Panc1 (cell line): ENCODE data around the gene INPP4B. TPM values are rescaled to one million over a fixed set of nuclear protein-coding genes. Genes with fewer than 3 reads are reported as not detected.

Experiments
- ATAC-seq: fragments of 200-7000 bp; cut with Tn5 transposase; 2 replicates; pipeline ENCODE4 v1.9.1; 2020; ENCODE audit warnings: mild to moderate bottlenecking, moderate library complexity
- BruUV-seq: library from RNA; stranded (reverse); fragments of 400-500 nt; replicated peaks from 2 replicates; lab custom pipeline; 2021; lab: Mats Ljungman, UMichigan
- CTCF ChIA-PET: fragments of 300-600 bp; sonication (Branson Sonifier 250); formaldehyde crosslinking; loops from one replicate; lab custom pipeline; 2022; ENCODE audit warnings: antibody characterized with exemption; lab: Charles Lee
- POLR2A ChIA-PET: fragments of 300-600 bp; sonication (Branson Sonifier 250); formaldehyde crosslinking; loops from one replicate; lab custom pipeline; 2022; ENCODE audit warnings: antibody characterized with exemption; lab: Charles Lee
- DNase-seq: peaks from one replicate; pipeline ENCODE4 v3.0.0-alpha.2; 2010; ENCODE audit warnings: low read depth, low spot score
- H3K27ac ChIP-seq: 2 replicates; pipeline ENCODE4 v1.5.1; 2011; ENCODE audit warnings: mild to moderate bottlenecking, low read length, inconsistent platforms
- H3K27me3 ChIP-seq: fragments of 200-500 bp; sonication (Bioruptor generic); 2 replicates; pipeline ENCODE4 v1.6.0; 2014; ENCODE audit warnings: low read length, inconsistent platforms; ENCODE audit not compliant: control insufficient read depth, insufficient read depth
- H3K36me3 ChIP-seq: fragments of 200-500 bp; sonication (Bioruptor generic); 2 replicates; pipeline ENCODE4 v1.5.1; 2014; ENCODE audit warnings: inconsistent platforms, mild to moderate bottlenecking, low read length, moderate library complexity; ENCODE audit not compliant: control insufficient read depth, insufficient read depth
- H3K4me1 ChIP-seq: 2 replicates; pipeline ENCODE4 v1.5.1; 2011; ENCODE audit warnings: inconsistent platforms, mild to moderate bottlenecking, low read length, moderate library complexity; ENCODE audit not compliant: control insufficient read depth, insufficient read depth
- H3K4me3 ChIP-seq, 2 experiments: 2 replicates each; pipeline ENCODE4 v1.5.1; 2011 to 2012; ENCODE audit warnings: low read depth in 2 of 2, low read length in 2 of 2, mild to moderate bottlenecking in 2 of 2, inconsistent platforms in 1 of 2, moderate library complexity in 1 of 2
- H3K9me3 ChIP-seq: fragments of 200-500 bp; sonication (Bioruptor generic); 2 replicates; pipeline ENCODE4 v1.5.1; 2014; ENCODE audit warnings: low read depth, mild to moderate bottlenecking, inconsistent platforms, low read length, moderate library complexity; ENCODE audit not compliant: control insufficient read depth, insufficient read depth
- POLR2AphosphoS5 ChIP-seq: IDR thresholded peaks from 2 replicates; pipeline ENCODE4 v1.6.1; 2012; ENCODE audit warnings: mild to moderate bottlenecking, low read depth, low read length, moderate library complexity
- SIN3A ChIP-seq: IDR thresholded peaks from 2 replicates; pipeline ENCODE4 v1.6.1; 2012; ENCODE audit warnings: low read depth, mild to moderate bottlenecking, low read length, moderate library complexity, borderline replicate concordance; ENCODE audit not compliant: insufficient read depth
- TCF7L2 ChIP-seq: IDR thresholded peaks from 2 replicates; pipeline ENCODE4 v1.6.1; 2011; ENCODE audit warnings: mild to moderate bottlenecking, low read depth, low read length, inconsistent platforms
- in situ Hi-C: cut with HindIII; loops from 2 replicates; pipeline ENCODE4 v1.10.0; 2016; ENCODE audit warnings: low sequenced_read_pairs, low pct_unique_long_range_greater_than_20kb
- intact Hi-C: fragments of 100-400 bp; cut with micrococcal nuclease; formaldehyde crosslinking; loops from one replicate; pipeline ENCODE4 v1.10.0; 2022; ENCODE audit not compliant: unreplicated experiment
- total RNA-seq: library from RNA; stranded (reverse); gene quantifications from one replicate; pipeline ENCODE4 v1.2.1, GENCODE V29; 2021; ENCODE audit not compliant: unreplicated experiment
- TF ChIP-seq, protein P1 (sequence below), 2 experiments: IDR thresholded peaks; 2 replicates each; pipeline ENCODE4 v1.6.1; 2011 to 2012; ENCODE audit warnings: low read depth in 2 of 2, control low read depth in 1 of 2, low read length in 1 of 2, mild to moderate bottlenecking in 1 of 2, moderate library complexity in 1 of 2; ENCODE audit not compliant: insufficient read depth in 1 of 2
- TF ChIP-seq, protein P2 (sequence below): fragments of 450-650 bp; IDR thresholded peaks from 2 replicates; pipeline ENCODE4 v1.5.1; 2017; ENCODE audit warnings: mild to moderate bottlenecking

Gene INPP4B
- total RNA-seq, 1 experiment from 2014 or later: 4.5 TPM

DNA sequence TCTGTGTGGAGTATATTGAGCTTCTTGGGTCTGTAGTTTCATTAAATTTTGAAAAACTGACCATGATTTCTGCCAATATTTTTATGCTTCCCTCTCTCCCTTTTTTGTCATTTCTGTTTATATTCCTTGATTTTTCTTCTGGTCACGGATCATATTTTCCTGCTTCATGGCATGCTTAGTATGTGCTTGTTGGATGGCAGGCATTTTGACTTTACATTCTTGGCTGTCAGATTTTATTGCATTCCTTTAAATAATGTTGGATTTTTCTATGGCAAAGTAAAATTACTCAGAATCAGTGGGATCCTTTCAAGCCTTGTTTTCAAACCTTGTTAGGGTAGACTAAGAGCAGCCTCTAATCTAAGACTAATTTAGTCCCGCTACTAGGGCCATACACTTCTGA is 677.9 kb downstream of the INPP4B start:
- no peaks in the 10 kb centered on the region for H3K4me1 ChIP-seq
- DNase-seq: no peak
- H3K9me3 ChIP-seq: no peaks in the 10 kb centered on the region
- ATAC-seq: no peak
- ChIA-PET POLR2A (no interaction called here), CTCF (no interaction called here)
- in situ Hi-C loops (no loop called here), intact Hi-C loops (no loop called here)
- no TSS peak for BruUV-seq
- H3K36me3 ChIP-seq: no peaks in the 10 kb centered on the region
- no peaks in the 10 kb centered on the region for H3K27me3 ChIP-seq
- H3K27ac ChIP-seq: no peak overlapping the region
- no peak overlapping the region for H3K4me3 ChIP-seq
- no peak for TF ChIP-seq SIN3A
- TF ChIP-seq TCF7L2: no peak
- TF ChIP-seq, protein P1, sequence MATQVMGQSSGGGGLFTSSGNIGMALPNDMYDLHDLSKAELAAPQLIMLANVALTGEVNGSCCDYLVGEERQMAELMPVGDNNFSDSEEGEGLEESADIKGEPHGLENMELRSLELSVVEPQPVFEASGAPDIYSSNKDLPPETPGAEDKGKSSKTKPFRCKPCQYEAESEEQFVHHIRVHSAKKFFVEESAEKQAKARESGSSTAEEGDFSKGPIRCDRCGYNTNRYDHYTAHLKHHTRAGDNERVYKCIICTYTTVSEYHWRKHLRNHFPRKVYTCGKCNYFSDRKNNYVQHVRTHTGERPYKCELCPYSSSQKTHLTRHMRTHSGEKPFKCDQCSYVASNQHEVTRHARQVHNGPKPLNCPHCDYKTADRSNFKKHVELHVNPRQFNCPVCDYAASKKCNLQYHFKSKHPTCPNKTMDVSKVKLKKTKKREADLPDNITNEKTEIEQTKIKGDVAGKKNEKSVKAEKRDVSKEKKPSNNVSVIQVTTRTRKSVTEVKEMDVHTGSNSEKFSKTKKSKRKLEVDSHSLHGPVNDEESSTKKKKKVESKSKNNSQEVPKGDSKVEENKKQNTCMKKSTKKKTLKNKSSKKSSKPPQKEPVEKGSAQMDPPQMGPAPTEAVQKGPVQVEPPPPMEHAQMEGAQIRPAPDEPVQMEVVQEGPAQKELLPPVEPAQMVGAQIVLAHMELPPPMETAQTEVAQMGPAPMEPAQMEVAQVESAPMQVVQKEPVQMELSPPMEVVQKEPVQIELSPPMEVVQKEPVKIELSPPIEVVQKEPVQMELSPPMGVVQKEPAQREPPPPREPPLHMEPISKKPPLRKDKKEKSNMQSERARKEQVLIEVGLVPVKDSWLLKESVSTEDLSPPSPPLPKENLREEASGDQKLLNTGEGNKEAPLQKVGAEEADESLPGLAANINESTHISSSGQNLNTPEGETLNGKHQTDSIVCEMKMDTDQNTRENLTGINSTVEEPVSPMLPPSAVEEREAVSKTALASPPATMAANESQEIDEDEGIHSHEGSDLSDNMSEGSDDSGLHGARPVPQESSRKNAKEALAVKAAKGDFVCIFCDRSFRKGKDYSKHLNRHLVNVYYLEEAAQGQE (IDR thresholded peaks at IDR 0.05; ENCODE audit: insufficient read depth in 1 of 2, low read depth in 2 of 2, low read length in 1 of 2): no peak
- TF ChIP-seq, protein P2, sequence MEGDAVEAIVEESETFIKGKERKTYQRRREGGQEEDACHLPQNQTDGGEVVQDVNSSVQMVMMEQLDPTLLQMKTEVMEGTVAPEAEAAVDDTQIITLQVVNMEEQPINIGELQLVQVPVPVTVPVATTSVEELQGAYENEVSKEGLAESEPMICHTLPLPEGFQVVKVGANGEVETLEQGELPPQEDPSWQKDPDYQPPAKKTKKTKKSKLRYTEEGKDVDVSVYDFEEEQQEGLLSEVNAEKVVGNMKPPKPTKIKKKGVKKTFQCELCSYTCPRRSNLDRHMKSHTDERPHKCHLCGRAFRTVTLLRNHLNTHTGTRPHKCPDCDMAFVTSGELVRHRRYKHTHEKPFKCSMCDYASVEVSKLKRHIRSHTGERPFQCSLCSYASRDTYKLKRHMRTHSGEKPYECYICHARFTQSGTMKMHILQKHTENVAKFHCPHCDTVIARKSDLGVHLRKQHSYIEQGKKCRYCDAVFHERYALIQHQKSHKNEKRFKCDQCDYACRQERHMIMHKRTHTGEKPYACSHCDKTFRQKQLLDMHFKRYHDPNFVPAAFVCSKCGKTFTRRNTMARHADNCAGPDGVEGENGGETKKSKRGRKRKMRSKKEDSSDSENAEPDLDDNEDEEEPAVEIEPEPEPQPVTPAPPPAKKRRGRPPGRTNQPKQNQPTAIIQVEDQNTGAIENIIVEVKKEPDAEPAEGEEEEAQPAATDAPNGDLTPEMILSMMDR: no peak
- no peak for TF ChIP-seq POLR2AphosphoS5

DNA sequence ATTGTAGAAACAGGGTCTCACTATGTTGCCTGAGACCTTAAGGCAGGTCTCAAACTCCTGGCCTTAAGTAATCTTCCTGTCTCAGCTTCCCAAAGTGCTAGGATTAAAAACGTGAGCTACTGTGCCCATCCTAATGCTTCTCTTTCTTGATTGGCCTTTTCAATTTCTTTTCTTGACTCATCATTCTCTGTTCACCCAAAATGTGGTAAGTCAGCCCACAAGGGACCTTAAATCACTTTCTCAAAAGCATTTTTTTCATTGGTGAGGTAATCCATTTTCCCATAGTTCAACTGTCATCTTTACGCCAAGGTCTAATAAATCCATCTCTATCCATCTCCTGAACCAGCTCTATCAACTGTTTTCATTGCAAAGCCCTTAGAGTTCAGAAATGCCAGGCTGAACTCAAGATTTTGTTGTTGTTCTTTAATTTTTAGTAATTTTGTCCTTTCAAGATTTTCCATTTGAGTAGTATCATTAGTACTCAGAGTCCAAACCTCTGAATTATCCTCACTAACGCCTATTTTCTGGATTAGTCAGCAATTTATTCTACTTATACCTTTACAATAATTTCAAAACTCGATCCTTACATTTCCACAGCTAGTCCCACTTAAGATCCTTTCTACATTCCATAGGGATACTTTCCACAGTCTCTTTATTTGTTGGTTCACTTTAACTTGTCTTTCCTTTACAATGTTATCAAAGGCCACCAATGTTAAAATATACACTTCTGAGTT is 681.2 kb downstream of the INPP4B start:
- ChIA-PET CTCF (no interaction called here), POLR2A (no interaction called here)

More for the DNA sequence above, 681.2 kb downstream of the INPP4B start:
- Histone ChIP-seq H3K9me3 (no peaks in the 10 kb centered on the region), H3K36me3 (no peaks in the 10 kb centered on the region), H3K4me1 (no peaks in the 10 kb centered on the region), H3K27ac (no peak overlapping the region), H3K27me3 (no peaks in the 10 kb centered on the region), H3K4me3 (no peak overlapping the region)
- intact Hi-C loops: no loop called here
- no TSS peak for BruUV-seq
- no peak for TF ChIP-seq TCF7L2
- no peak for TF ChIP-seq SIN3A
- TF ChIP-seq POLR2AphosphoS5: no peak
- TF ChIP-seq, protein P2: no peak
- TF ChIP-seq, protein P1 (IDR thresholded peaks at IDR 0.05; ENCODE audit: insufficient read depth in 1 of 2, low read depth in 2 of 2, low read length in 1 of 2): no peak
- ATAC-seq: no peak
- in situ Hi-C loops: no loop called here
- DNase-seq: no peak
